Fibroblast of lung (primary cell): ENCODE data around the gene NPFFR1. TPM values are rescaled to one million over a fixed set of nuclear protein-coding genes. Genes with fewer than 3 reads are reported as not detected.

Experiments used
- DNase-seq, 2 donors: peaks; one replicate each; pipeline versions ENCODE4 v3.0.0 to v3.0.0-alpha.2; 2010; ENCODE audit warnings: low read depth in 2 of 2
- H2AFZ ChIP-seq: 2 replicates; pipeline ENCODE4 v1.5.1; 2012; ENCODE audit warnings: low read length, control low read depth, inconsistent platforms
- H3K27ac ChIP-seq: 2 replicates; pipeline ENCODE4 v1.5.1; 2011; ENCODE audit warnings: low read length, control low read depth; ENCODE audit not compliant: insufficient read depth
- H3K27me3 ChIP-seq: 2 replicates; pipeline ENCODE4 v1.5.1; 2011; ENCODE audit warnings: mild to moderate bottlenecking, low read length; ENCODE audit not compliant: control insufficient read depth, insufficient read depth
- H3K36me3 ChIP-seq: 2 replicates; pipeline ENCODE4 v1.5.1; 2011; ENCODE audit warnings: low read length; ENCODE audit not compliant: control insufficient read depth, insufficient read depth
- H3K4me1 ChIP-seq: 2 replicates; pipeline ENCODE4 v1.5.1; 2011; ENCODE audit warnings: low read length; ENCODE audit not compliant: control insufficient read depth, insufficient read depth; ENCODE audit errors: extremely low read depth
- H3K4me2 ChIP-seq: 2 replicates; pipeline ENCODE4 v1.5.1; 2011; ENCODE audit warnings: low read length, control low read depth; ENCODE audit not compliant: insufficient read depth; ENCODE audit errors: extremely low read depth
- H3K4me3 ChIP-seq, 4 experiments: fragments of 200-600 bp in 1 of 4; sonication (generic) in 1 of 4; replicated peaks in 1 of 4; 2 replicates each; pipeline ENCODE4 v1.5.1; 2011 to 2016; ENCODE audit warnings: low read length in 4 of 4, low read depth in 3 of 4, mild to moderate bottlenecking in 3 of 4, control low read depth in 2 of 4, inconsistent platforms in 1 of 4, mixed read lengths in 1 of 4; ENCODE audit not compliant: insufficient read depth in 1 of 4; ENCODE audit errors: control extremely low read depth in 1 of 4
- H3K79me2 ChIP-seq: 2 replicates; pipeline ENCODE4 v1.5.1; 2012; ENCODE audit warnings: mild to moderate bottlenecking, low read length, inconsistent platforms; ENCODE audit not compliant: control insufficient read depth, insufficient read depth
- H3K9ac ChIP-seq: 2 replicates; pipeline ENCODE4 v1.5.1; 2011; ENCODE audit warnings: mild to moderate bottlenecking, low read length, control low read depth; ENCODE audit not compliant: insufficient read depth
- H3K9me3 ChIP-seq: 2 replicates; pipeline ENCODE4 v1.5.1; 2012; ENCODE audit warnings: low read depth, low read length; ENCODE audit not compliant: control insufficient read depth, insufficient read depth
- H4K20me1 ChIP-seq: 2 replicates; pipeline ENCODE4 v1.5.1; 2011; ENCODE audit warnings: low read length; ENCODE audit not compliant: control insufficient read depth, insufficient read depth; ENCODE audit errors: extremely low read depth
- CTCF ChIP-seq, 2 donors: IDR thresholded peaks in 1 of 2; conservative IDR thresholded peaks in 1 of 2; 1 replicate in 1 of 2; 2 replicates in 1 of 2; pipeline ENCODE4 v1.5.1; 2011 to 2012; ENCODE audit warnings: low read length in 2 of 2, control low read depth in 1 of 2, inconsistent platforms in 1 of 2, low read depth in 1 of 2, mild to moderate bottlenecking in 1 of 2
- EZH2 ChIP-seq: IDR thresholded peaks from 2 replicates; pipeline ENCODE4 v1.5.1; 2012; ENCODE audit warnings: low read length, control low read depth, mild to moderate bottlenecking; ENCODE audit errors: missing control alignments
- polyA plus RNA-seq, 2 donors: library from polyadenylated mRNA; depleted of rRNA in 1 of 2; stranded (reverse) in 1 of 2; unstranded in 1 of 2; fragments of >200 nt; gene quantifications; 2 replicates each; pipeline ENCODE4 v1.2.1, GENCODE V29; 2011 to 2012; ENCODE audit warnings: missing spikeins in 1 of 2
- total RNA-seq: library from RNA; depleted of rRNA; stranded (reverse); fragments of >200 nt; gene quantifications from 2 replicates; pipeline ENCODE4 v1.2.1, GENCODE V29; 2014

NPFFR1 gene
- total and polyA plus RNA-seq, 2 donors (not counting 1 experiment from before 2014, with no cell fraction given): not detected

DNA sequence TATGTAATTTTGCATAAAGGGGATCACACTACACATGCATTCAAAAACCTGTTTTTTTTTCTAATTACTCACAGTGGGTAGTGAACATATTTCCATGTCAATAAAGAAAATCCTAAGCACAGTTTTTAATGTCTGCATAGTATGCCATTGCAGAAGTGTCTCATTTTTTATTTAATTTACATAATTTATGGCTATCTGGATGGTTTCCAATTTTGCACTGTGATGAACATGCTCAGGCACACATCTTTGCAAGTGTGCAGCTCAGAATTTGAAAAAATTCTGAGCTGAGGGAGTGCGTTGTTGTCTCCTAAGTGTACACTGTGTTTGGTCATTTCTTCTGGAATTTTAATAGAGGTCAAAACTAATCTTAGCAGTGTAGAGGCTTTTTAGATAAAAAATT, 2.2 kb downstream of the NPFFR1 start:
- H3K4me3 ChIP-seq: no peak overlapping the region
- H3K4me1 ChIP-seq: no peaks in the 10 kb centered on the region
- H3K27ac ChIP-seq: no peak overlapping the region
- no peak overlapping the region for H3K4me2 ChIP-seq
- DNase-seq: no peak
- no peaks in the 10 kb centered on the region for H4K20me1 ChIP-seq
- TF ChIP-seq EZH2 (no peak), CTCF (conservative IDR thresholded peaks at IDR 0.05 in 1 of 2, IDR thresholded peaks at IDR 0.05 in 1 of 2; ENCODE audit: low read depth in 1 of 2, low read length in 2 of 2) (no peak)
- H3K9ac ChIP-seq: no peak overlapping the region
- H3K9me3 ChIP-seq: no peaks in the 10 kb centered on the region
- H3K27me3 ChIP-seq: peaks cover 44% of the 10 kb centered on the region
- H2AFZ ChIP-seq: no peak overlapping the region
- no peaks in the 10 kb centered on the region for H3K36me3 ChIP-seq
- H3K79me2 ChIP-seq: no peaks in the 10 kb centered on the region

DNA sequence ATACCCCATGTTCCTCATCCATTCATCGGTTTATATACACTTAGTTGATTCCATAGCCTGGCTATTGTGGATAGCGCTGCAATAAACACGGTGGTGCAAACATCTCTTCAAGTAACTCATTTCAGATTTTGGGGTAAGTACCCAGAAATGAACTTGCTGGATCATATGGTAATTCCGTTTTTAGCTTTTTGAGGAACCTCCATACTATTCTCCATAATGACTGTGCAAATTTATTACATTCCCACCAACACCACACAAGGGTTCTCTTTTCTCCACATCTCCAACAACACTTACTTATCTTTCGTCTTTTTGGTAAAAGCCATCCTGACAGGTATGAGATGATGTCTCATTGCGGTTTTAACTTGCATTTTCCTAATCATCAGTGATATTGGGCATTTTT, 3.7 kb downstream of the NPFFR1 start:
- Histone ChIP-seq H3K27me3 (peaks cover 41% of the 10 kb centered on the region), H3K4me1 (no peaks in the 10 kb centered on the region), H3K9me3 (no peaks in the 10 kb centered on the region), H3K27ac (no peak overlapping the region), H3K36me3 (no peaks in the 10 kb centered on the region), H3K79me2 (no peaks in the 10 kb centered on the region), H2AFZ (no peak overlapping the region), H3K4me3 (no peak overlapping the region), H3K4me2 (no peak overlapping the region), H4K20me1 (no peaks in the 10 kb centered on the region), H3K9ac (no peak overlapping the region)
- no peak for TF ChIP-seq EZH2
- DNase-seq: no peak

DNA sequence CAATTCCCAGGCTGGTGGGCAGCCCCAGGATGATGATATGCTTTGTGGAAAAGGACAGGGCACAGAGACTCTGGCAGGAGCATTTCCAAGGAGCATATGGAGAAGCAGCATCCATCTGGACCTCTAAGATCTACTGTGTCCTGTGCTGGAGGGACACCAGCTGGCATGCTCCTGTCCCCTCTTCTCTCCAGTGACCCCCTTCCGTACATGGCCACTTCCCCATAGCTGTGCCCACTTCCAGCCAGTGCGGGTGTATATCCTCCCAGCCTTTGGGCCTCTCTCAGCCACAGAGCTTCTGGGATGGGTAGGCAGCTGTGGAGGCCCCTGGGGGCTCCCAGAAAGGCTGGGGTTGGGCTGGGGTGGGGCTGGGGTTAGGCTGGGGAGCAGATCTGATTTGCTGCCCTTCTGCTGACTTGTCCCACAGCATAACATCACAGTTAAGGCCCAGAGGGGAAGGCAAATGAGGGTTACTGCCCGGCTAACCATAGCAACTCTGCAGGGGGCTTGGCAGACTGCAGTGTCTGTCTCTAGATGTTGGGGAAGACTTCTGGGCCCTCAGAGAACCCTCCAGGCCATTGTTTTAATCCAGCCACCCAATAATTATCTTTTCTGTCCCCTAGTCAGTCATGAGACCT, 6.3 kb downstream of the NPFFR1 start:
- no peak overlapping the region for H3K9ac ChIP-seq
- H3K4me1 ChIP-seq: no peaks in the 10 kb centered on the region
- H4K20me1 ChIP-seq: no peaks in the 10 kb centered on the region
- no peaks in the 10 kb centered on the region for H3K79me2 ChIP-seq
- no peaks in the 10 kb centered on the region for H3K9me3 ChIP-seq
- no peaks in the 10 kb centered on the region for H3K36me3 ChIP-seq
- TF ChIP-seq EZH2 (no peak), CTCF (conservative IDR thresholded peaks at IDR 0.05 in 1 of 2, IDR thresholded peaks at IDR 0.05 in 1 of 2; ENCODE audit: low read depth in 1 of 2, low read length in 2 of 2) (no peak)
- H3K27ac ChIP-seq: no peak overlapping the region
- DNase-seq: no peak
- H2AFZ ChIP-seq: no peak overlapping the region
- no peak overlapping the region for H3K4me2 ChIP-seq
- no peak overlapping the region for H3K4me3 ChIP-seq
- peaks cover 16% of the 10 kb centered on the region for H3K27me3 ChIP-seq
